ENCODE measurements around the gene CACNG3. TPM values are rescaled to one million over a fixed set of nuclear protein-coding genes. Genes with fewer than 3 reads are reported as not detected.

Gene CACNG3
- total and polyA plus RNA-seq, 2 donors (not counting 1 experiment from before 2014, with no cell fraction given) = not detected

Small RNA genes within 50 kb of the gene (small RNA-seq; reads per million reads assigned to genes)
- gene RF00408 (ENCODE audit: insufficient read length, low read depth, low replicate concordance) = 0.76 reads per million
- not detected for gene RNU7-24P (ENCODE audit: insufficient read length, low read depth, low replicate concordance)
